DOHH2 (cell line): ENCODE data around the gene SMAD4.
A peak's percentile ranks its signal among the peaks of the same experiment; 100 is the strongest.

Experiments used
- H3F3A ChIP-seq: fragments of 200-600 bp; sonication (generic), shearing (Covaris generic); 2 replicates; pipeline ENCODE4 v1.6.0; 2016; ENCODE audit warnings: antibody characterized with exemption, mild to moderate bottlenecking; ENCODE audit not compliant: control insufficient read depth, insufficient read depth
- H3K27ac ChIP-seq: fragments of 200-600 bp; sonication (generic); 2 replicates; pipeline ENCODE4 v1.5.1; 2014; ENCODE audit warnings: low read depth, mild to moderate bottlenecking, low read length, moderate library complexity
- H3K27me3 ChIP-seq: fragments of 200-600 bp; sonication (generic); 2 replicates; pipeline ENCODE4 v1.6.1; 2014; ENCODE audit warnings: mild to moderate bottlenecking, low read length, mixed read lengths; ENCODE audit not compliant: control insufficient read depth
- H3K36me3 ChIP-seq: fragments of 200-600 bp; sonication (generic); 2 replicates; pipeline ENCODE4 v1.6.1; 2014; ENCODE audit warnings: mild to moderate bottlenecking, low read length, moderate library complexity, mixed read lengths; ENCODE audit not compliant: control insufficient read depth
- H3K4me1 ChIP-seq: fragments of 200-600 bp; sonication (generic); 2 replicates; pipeline ENCODE4 v1.6.1; 2014; ENCODE audit warnings: mild to moderate bottlenecking, low read length, mixed read lengths; ENCODE audit not compliant: control insufficient read depth
- H3K4me2 ChIP-seq: fragments of 200-600 bp; sonication (generic); 2 replicates; pipeline ENCODE4 v1.6.0; 2014; ENCODE audit warnings: mild to moderate bottlenecking, low read length, moderate library complexity
- H3K4me3 ChIP-seq: fragments of 200-600 bp; sonication (generic); 2 replicates; pipeline ENCODE4 v1.5.1; 2014; ENCODE audit warnings: mild to moderate bottlenecking, low read length, mixed read lengths
- H3K79me2 ChIP-seq: fragments of 200-600 bp; sonication (generic); 2 replicates; pipeline ENCODE4 v1.6.1; 2014; ENCODE audit warnings: mild to moderate bottlenecking, low read length, mixed read lengths; ENCODE audit not compliant: control insufficient read depth
- H3K9me2 ChIP-seq: fragments of 200-600 bp; sonication (generic); replicated peaks from 2 replicates; pipeline ENCODE4 v1.6.1; 2014; ENCODE audit warnings: mild to moderate bottlenecking, low read length, mixed read lengths; ENCODE audit not compliant: control insufficient read depth
- H3K9me3 ChIP-seq: fragments of 200-600 bp; sonication (generic); 2 replicates; pipeline ENCODE4 v1.6.1; 2014; ENCODE audit warnings: antibody characterized with exemption, low read length, mixed read lengths; ENCODE audit not compliant: control insufficient read depth, insufficient read depth
- H4K20me1 ChIP-seq: fragments of 200-600 bp; sonication (generic); 2 replicates; pipeline ENCODE4 v1.6.0; 2014; ENCODE audit warnings: low read depth, mild to moderate bottlenecking, antibody characterized with exemption, low read length, moderate library complexity; ENCODE audit not compliant: control insufficient read depth, insufficient read depth
- CTCF ChIP-seq: fragments of 200-600 bp; sonication (generic); IDR thresholded peaks from one replicate; pipeline ENCODE4 v1.5.1; 2014; ENCODE audit warnings: antibody characterized with exemption, mild to moderate bottlenecking, low read depth, low read length; ENCODE audit not compliant: poor library complexity, severe bottlenecking
- EZH2phosphoT487 ChIP-seq: fragments of 200-600 bp; sonication (generic); IDR thresholded peaks from 2 replicates; pipeline ENCODE4 v1.6.1; 2017; ENCODE audit warnings: borderline replicate concordance, mild to moderate bottlenecking, antibody characterized with exemption, low read length, moderate library complexity, mixed read lengths

Gene SMAD4

DNA sequence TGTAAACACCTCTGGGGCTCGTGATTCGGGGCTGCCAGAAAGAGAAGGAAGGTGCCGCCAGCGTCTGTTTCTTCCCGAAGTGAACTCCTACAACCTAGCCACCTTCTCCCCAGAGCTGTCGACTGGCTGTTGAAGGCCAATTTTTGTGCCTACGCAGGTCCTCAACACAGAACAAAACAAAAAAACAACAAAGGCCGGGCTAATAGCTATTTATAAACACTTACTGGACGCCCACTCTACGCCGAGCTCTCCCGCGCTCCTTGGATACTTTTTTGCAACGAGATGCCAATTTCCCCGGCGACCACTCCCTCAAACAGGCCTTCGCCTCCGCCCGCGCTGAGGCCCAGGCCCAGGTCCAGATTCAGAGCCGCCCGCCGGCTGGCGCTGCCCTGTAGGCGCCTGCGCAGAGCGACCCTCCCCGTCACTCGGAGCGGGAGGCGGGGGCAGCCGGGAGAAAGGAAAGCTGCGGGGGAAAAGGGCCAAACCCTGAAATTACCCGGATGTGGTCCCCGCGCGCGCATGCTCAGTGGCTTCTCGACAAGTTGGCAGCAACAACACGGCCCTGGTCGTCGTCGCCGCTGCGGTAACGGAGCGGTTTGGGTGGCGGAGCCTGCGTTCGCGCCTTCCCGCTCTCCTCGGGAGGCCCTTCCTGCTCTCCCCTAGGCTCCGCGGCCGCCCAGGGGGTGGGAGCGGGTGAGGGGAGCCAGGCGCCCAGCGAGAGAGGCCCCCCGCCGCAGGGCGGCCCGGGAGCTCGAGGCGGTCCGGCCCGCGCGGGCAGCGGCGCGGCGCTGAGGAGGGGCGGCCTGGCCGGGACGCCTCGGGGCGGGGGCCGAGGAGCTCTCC lies at the start of gene SMAD4:
TSS of gene SMAD4 (plus strand) at position 520 of the 843 bp plus-strand sequence. CDS start 16,834 bp downstream, outside the sequence.
- peak within 1 kb of the TSS; percentile 47 for H3K27ac ChIP-seq
- H3K4me3 ChIP-seq = peak within 1 kb of the TSS; percentile 81
- no peaks in the 10 kb centered on the region for H3F3A ChIP-seq
- TF ChIP-seq CTCF (no peak), EZH2phosphoT487 (no peak)
- H3K9me2 ChIP-seq = no peaks in the 10 kb centered on the region
- H4K20me1 ChIP-seq = peaks cover 34% of the 10 kb centered on the region
- H3K79me2 ChIP-seq = peaks cover 67% of the 10 kb centered on the region
- peak within 1 kb of the TSS; percentile 93 for H3K4me2 ChIP-seq
- no peaks in the 10 kb centered on the region for H3K27me3 ChIP-seq
- peaks cover 35% of the 10 kb centered on the region for H3K4me1 ChIP-seq
- no peaks in the 10 kb centered on the region for H3K9me3 ChIP-seq
- H3K36me3 ChIP-seq = peaks cover 42% of the 10 kb centered on the region

DNA sequence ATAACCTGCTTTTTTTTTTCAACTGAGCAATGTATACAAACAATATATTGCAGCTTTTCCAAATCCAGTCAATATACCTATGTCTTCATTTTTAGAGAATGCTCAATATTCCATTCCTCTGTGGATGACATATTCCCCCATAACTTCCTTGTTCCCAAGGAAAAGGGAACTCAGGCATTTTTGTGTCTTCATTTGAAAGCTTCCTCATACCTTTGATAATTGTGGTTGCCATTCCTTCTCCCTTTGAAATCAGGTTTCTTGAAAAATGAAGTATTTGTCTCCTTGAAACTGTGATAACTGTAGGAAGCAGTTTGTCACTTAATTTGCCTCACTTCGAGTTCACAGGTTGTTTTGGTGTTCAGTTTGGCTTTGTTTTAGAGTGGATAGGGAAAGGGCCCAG lies 48.6 kb upstream of the SMAD4 start:
- no peaks in the 10 kb centered on the region for H3K27me3 ChIP-seq
- H3K4me3 ChIP-seq = no peak overlapping the region
- H3K9me3 ChIP-seq = peaks cover 14% of the 10 kb centered on the region
- H3K79me2 ChIP-seq = peaks cover 5% of the 10 kb centered on the region
- no peak overlapping the region for H3K4me2 ChIP-seq
- H4K20me1 ChIP-seq = no peaks in the 10 kb centered on the region
- H3K9me2 ChIP-seq = no peaks in the 10 kb centered on the region
- no peak overlapping the region for H3K27ac ChIP-seq
- peaks cover 36% of the 10 kb centered on the region for H3K36me3 ChIP-seq
- no peaks in the 10 kb centered on the region for H3F3A ChIP-seq
- no peak for TF ChIP-seq EZH2phosphoT487
- no peak for TF ChIP-seq CTCF
- no peaks in the 10 kb centered on the region for H3K4me1 ChIP-seq

GRCh38 chr18:50982086-50982801 lies 47.8 kb upstream of the SMAD4 start:
- peaks cover 5% of the 10 kb centered on the region for H3K79me2 ChIP-seq
- H3K9me3 ChIP-seq = peaks cover 6% of the 10 kb centered on the region
- H3K4me1 ChIP-seq = no peaks in the 10 kb centered on the region
- H3K4me3 ChIP-seq = no peak overlapping the region
- H3K9me2 ChIP-seq = no peaks in the 10 kb centered on the region
- H3K27ac ChIP-seq = no peak overlapping the region
- TF ChIP-seq CTCF (no peak), EZH2phosphoT487 (no peak)
- no peaks in the 10 kb centered on the region for H3K27me3 ChIP-seq
- no peak overlapping the region for H3K4me2 ChIP-seq
- H3F3A ChIP-seq = no peaks in the 10 kb centered on the region
- no peaks in the 10 kb centered on the region for H4K20me1 ChIP-seq
- peaks cover 32% of the 10 kb centered on the region for H3K36me3 ChIP-seq
